COR-L47 (cell line): Measurements from ENCODE around the gene TNIK.
"Not testable (repeated sequence)": the region's sequence is repeated elsewhere in the genome, so short reads cannot be mapped to it uniquely, and the experiment has no call there.

ENCODE experiments used
- DNase-seq: peaks from one replicate; lab custom pipeline; 2025; lab: John Stamatoyannopoulos, UW

Gene TNIK

GRCh38 chr3:171383206-171384018 lies 76.8 kb downstream of the TNIK start:
- DNase-seq = no peak

DNA sequence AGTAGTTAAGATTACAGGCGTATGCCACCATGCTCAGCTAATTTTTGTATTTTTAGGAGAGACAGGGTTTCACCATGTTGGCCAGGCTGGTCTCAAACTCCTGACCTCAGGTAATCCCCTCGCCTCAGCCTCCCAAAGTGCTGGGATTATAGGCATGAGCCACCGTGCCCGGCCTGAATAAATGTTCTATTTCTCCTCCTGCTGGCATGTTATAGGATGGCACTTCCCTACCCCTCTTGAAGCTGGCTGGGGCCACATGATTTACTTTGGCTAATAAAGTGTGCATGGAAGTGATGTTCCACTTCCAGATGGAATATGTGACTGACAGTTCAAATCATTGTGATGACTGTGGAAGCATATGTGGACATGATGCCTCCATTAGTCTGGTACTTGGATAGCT lies 77.9 kb downstream of the TNIK start:
- DNase-seq = not testable (repeated sequence)

GRCh38 chr3:171380711-171381425 lies 79.3 kb downstream of the TNIK start:
- DNase-seq = no peak

DNA sequence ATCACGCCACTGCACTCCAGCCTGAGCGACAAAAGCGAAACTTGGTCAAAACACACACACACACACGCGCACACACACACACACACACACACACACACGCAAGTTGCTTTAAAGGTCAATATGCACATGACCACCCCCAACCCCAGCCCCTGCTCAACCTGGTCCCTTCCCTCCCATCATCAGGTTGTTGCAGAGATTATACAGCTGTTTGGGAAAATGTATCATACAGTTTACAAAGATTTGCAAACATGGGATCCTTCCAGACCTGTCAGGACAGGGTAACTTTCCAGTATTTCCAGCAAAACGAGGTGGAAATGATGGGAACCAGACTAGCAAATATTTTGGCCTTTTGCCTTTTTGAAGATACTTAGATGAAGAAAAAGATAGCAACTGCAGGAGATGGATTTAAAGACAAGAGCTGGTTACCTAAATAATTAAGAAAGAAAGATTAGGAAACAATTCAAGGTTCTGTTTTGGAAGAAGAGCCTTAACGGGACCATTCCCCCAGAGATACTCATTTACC lies 80.2 kb downstream of the TNIK start:
- DNase-seq = no peak

GRCh38 chr3:171379281-171379680 lies 80.9 kb downstream of the TNIK start:
- no peak for DNase-seq

- DNase-seq = no peak
Observed at GRCh38 chr3:171378586-171378985, 81.6 kb downstream of the TNIK start.

- DNase-seq = no peak
Observed at GRCh38 chr3:171377859-171378258, 82.3 kb downstream of the TNIK start.

GRCh38 chr3:171376596-171376947 lies 83.6 kb downstream of the TNIK start:
- DNase-seq = no peak

DNA sequence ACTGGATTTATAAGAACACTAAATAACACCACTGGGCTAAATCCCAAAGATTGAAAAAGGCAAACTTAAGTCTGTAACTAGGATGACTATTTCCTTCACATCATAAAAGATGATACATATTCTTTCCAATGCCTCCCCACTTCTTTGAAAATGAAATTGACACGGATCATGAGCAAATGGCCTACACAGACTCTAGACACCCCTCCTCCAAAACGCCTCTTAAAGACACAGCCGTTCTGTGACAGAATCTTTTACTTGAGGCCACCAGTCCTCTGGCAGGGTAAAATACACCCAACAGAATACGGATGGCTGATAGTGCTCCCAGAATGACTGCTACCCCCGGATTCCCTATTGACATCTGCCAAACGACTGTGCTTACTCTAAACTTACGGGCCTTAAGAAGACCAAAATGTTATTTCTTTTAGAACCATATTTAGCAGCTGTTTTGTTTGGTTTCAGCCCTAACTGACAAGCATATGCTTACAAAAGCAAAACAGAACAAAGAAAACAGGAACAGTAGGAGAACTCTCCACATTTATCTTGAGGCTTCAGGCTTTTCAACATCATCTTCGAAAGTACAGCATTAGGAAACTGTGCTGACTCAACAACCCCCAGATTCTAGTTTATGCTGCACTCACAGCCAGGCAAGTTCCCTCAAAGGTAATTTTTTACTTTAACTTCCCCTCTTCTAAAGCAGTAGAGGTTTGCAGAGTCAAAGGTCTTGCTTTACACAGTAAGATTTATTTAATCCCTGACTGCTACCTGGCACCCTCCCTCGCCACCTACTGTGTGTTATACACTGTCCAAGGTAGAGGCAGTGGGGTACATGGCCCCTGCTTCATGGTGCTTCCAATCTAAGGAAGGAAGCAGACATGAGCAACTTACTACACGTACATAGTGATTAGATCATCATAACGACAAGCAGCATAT lies 84.3 kb downstream of the TNIK start:
- DNase-seq = no peak

DNA sequence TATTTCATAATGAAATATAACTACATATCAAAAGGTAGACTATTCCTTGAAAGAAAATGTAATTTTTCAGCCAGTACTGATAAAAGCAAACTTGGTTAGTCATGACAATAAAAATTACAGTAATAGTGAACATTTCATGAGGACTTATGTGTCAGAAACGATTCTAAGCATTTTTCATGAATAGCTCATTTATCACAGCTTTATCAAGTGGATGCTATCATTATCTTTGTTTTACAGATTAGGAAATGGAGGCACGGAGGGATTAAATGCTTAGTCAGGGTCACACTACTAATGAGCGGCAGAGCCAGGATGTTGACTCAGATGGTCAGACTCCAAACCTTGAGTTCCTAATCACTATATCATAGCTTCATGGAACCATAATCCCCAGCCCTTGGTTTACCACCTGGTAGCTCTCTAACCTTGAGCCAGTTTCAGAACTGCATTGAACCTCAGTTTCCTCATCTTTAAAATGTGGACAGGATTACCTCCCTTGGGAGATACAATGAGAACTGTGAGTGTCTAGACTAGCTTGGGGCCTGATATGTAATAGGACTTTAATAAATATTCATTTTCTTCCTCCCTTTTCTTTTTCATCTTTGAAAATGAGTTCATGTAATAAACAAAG lies 85.4 kb downstream of the TNIK start:
- no peak for DNase-seq

GRCh38 chr3:171374260-171374659 lies 85.9 kb downstream of the TNIK start:
- no peak for DNase-seq

GRCh38 chr3:171373711-171374110 lies 86.5 kb downstream of the TNIK start:
- DNase-seq = no peak

DNA sequence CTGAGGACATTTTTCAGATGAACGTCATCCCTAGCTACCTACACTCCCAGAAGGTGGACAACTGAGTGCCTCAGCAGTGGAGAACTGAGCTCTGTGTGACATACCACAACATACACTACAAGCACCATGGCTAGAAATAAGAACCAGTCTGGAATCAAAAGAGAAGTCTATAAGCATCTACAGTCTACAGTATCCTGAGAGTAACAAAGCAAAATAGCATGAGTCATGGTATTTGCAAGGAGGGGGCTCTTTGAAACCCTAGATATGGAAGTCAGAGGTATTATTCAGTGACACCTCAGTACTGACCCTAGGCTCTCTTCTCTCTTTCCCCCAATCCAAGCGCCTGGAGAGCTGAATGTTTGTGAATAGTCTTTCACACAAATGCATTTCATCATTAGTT lies 87.5 kb downstream of the TNIK start:
- DNase-seq = no peak

DNA sequence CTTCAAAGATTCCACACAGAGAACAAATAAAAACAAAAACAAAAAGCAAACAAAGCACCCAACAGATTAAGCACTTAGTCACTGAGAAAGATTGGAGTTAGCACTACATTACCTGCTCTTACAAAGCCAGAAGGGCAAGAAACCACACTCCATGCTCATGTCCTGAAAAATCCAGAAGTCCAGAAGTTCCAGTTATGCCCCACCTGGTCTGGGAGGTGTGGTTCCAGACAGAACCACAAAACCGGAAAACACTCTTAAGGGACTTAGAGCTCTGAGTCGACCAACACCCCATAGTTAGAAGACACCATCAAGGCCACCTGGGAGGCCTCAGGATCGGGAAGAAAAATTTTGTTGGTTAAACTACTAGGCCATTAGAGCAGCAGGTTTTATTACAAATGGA lies 88.9 kb downstream of the TNIK start:
- no peak for DNase-seq

DNA sequence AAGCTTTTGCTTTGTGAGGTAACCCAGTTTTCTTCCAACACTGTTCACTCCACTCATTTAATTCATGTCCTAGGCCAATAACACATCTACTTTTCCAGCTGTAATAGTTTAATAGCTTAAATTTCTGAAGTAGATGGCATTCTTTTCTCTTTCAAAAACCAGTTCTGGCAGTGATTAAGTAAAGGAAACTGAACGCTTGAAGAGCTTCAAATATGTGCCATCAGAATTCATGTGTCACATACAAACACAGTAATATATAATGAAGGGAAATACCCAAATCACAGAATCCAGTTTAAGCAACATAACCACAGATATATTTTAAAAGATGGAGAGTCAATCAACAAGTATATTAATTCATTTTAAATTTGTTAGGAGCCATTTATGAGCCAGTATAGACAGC lies 91.0 kb downstream of the TNIK start:
- no peak for DNase-seq

DNA sequence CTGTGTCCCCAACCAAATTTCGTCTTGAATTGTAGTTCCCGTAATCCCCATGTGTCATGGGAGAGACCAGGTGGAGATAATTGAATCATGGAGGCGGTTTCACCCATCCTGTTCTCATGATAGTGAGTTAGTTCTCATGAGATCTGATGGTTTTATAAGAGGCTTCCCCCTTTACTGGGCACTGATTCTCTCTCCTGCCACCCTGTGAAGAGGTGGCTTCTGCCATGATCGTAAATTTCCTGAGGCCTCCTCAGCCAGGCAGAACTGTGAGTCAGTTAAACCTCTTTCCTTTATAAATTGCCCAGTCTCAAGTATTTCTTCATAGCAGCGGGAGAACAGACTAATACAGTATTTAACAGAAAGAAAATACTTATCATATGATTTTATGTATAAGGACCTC lies 93.5 kb downstream of the TNIK start:
- DNase-seq = not testable (repeated sequence)

GRCh38 chr3:171366043-171366442 lies 94.2 kb downstream of the TNIK start:
- DNase-seq = no peak

DNA sequence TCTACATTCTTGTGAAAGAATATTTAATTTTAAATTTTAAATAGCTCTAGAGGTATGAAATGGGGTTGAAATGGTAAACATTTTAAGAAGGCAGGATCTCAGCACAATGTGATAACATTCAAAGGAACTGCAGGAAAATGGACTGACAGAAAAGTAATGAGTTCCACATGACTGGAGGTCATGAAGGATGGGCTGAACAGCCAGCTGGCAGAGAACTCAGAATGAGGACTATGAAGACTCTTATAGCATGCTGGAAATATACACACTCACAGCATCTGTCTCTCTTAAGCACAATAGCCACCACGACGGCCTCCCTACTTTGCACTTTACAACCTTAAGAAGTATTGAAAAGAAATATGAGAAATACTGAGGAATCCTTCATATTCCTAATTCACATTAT lies 94.7 kb downstream of the TNIK start:
- no peak for DNase-seq

- no peak for DNase-seq
Observed at GRCh38 chr3:171364500-171364899, 95.7 kb downstream of the TNIK start.

GRCh38 chr3:171363202-171363601 lies 97.0 kb downstream of the TNIK start:
- DNase-seq = no peak

DNA sequence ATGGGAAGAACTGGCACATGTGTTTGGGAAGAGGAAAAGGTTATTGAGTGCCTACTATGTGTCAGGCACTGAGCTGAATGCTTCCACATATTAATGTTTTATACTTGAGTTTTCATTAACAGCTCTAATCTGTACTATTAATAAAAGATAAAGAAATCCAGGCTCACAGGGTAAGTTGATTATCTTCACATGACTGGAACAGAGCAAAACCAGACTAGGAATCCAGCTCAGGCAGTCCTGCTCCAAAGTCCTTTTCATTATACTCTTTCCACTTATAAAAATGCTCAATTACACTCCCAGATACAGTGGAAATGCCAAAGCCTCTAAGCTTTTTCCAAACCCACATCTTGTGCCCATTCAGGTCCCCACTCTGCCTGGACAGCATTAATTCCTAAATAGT lies 97.6 kb downstream of the TNIK start:
- DNase-seq = no peak

DNA sequence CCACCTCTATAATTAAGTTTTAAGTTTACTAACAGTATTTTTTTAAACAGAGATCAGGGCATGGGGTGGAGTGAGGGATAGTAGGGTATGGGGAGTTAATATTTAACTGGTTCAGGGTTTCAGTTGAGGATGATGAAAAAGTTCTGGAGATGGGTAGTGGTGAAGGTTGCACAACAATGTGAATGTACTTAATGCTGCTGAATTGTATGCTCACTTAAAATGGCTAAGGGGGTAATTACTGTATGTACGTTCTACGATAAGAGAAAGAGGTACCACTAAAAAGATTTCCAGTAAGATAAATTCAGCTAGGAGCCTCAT lies 101.4 kb downstream of the TNIK start:
- DNase-seq = no peak
